ENCODE results near the gene GMPPA. TPM values are rescaled to one million over a fixed set of nuclear protein-coding genes. Genes with fewer than 3 reads are reported as not detected.

The GMPPA gene
- total RNA-seq, 4 donors from 2014 or later: 18.1 to 31.1 (median 26.4) TPM

GRCh38 chr2:219453671-219454590 lies 44.8 kb upstream of the GMPPA start:
- 59 to 75% methylated on average over 5 to 9 of the region's 10 CpGs for WGBS, 2 donors
- DNase-seq: no peak
- TF ChIP-seq POLR2A (IDR thresholded peaks at IDR 0.05) (no peak), CTCF (IDR thresholded peaks at IDR 0.05) (no peak)
- Histone ChIP-seq H3K9me3 (no peaks in the 10 kb centered on the region), H3K4me1 (peaks cover 0 to 34% (median 10%) of the 10 kb centered on the region in 3 donors), H3K27me3 (peaks cover 0 to 48% (median 0%) of the 10 kb centered on the region in 4 donors), H3K36me3 (no peaks in the 10 kb centered on the region), H3K4me3 (peak overlapping the region in 1 of 4 donors; percentile 5), H3K27ac (peak overlapping the region; percentile 55 to 92 (median 84))
- intact Hi-C loops (cut with DNase I): no loop called here

- Histone ChIP-seq H3K27ac (peak overlapping the region in 3 of 4 donors; percentile 59 to 88 (median 77)), H3K4me1 (peaks cover 0 to 45% (median 10%) of the 10 kb centered on the region in 3 donors)
- intact Hi-C loops (cut with DNase I): no loop called here
Measured at GRCh38 chr2:219455581-219455980, 43.1 kb upstream of the GMPPA start.

GRCh38 chr2:219457784-219458369 lies 40.8 kb upstream of the GMPPA start:
- intact Hi-C loops (cut with DNase I): no loop called here
- TF ChIP-seq CTCF (IDR thresholded peaks at IDR 0.05): peak in 1 of 6 experiments; percentile 9
- no peak for TF ChIP-seq POLR2A (IDR thresholded peaks at IDR 0.05)
- 43 to 65% methylated on average over 4 of the region's 5 CpGs for WGBS, 2 donors
- peaks cover 0 to 20% (median 0%) of the 10 kb centered on the region in 4 donors for H3K27me3 ChIP-seq
- H3K4me3 ChIP-seq: no peak overlapping the region
- peaks cover 0 to 54% (median 14%) of the 10 kb centered on the region in 3 donors for H3K4me1 ChIP-seq
- DNase-seq: no peak
- H3K36me3 ChIP-seq: no peaks in the 10 kb centered on the region
- no peaks in the 10 kb centered on the region for H3K9me3 ChIP-seq
- H3K27ac ChIP-seq: peak overlapping the region in 3 of 4 donors; percentile 65 to 88 (median 74)

More at GRCh38 chr2:219455581-219455980, 43.1 kb upstream of the GMPPA start:
- Histone ChIP-seq H3K36me3 (no peaks in the 10 kb centered on the region), H3K27me3 (peaks cover 0 to 34% (median 0%) of the 10 kb centered on the region in 4 donors), H3K4me3 (no peak overlapping the region), H3K9me3 (no peaks in the 10 kb centered on the region)
- no peak for TF ChIP-seq CTCF (IDR thresholded peaks at IDR 0.05)
- no peak for TF ChIP-seq POLR2A (IDR thresholded peaks at IDR 0.05)
- DNase-seq: no peak
- WGBS, 2 donors: 71 to 75% methylated on average over 6 of the region's 6 CpGs

GRCh38 chr2:219458996-219459395 lies 39.7 kb upstream of the GMPPA start:
- H3K36me3 ChIP-seq: no peaks in the 10 kb centered on the region
- WGBS, 2 donors: 66 to 72% methylated on average over 6 to 8 of the region's 8 CpGs
- peaks cover 0 to 9% (median 0%) of the 10 kb centered on the region in 4 donors for H3K27me3 ChIP-seq
- no peaks in the 10 kb centered on the region for H3K9me3 ChIP-seq
- H3K4me3 ChIP-seq: no peak overlapping the region
- intact Hi-C loops (cut with DNase I): no loop called here
- peaks cover 0 to 43% (median 7%) of the 10 kb centered on the region in 3 donors for H3K4me1 ChIP-seq
- peak overlapping the region in 3 of 4 donors; percentile 74 to 88 (median 87) for H3K27ac ChIP-seq
- TF ChIP-seq CTCF (IDR thresholded peaks at IDR 0.05) (no peak), POLR2A (IDR thresholded peaks at IDR 0.05) (no peak)
- DNase-seq: no peak
